ENCODE data around the gene SUSD4. TPM values are rescaled to one million over a fixed set of nuclear protein-coding genes. Genes with fewer than 3 reads are reported as not detected.

Gene SUSD4
- total RNA-seq, 1 donor from 2014 or later: 3.4 TPM

DNA sequence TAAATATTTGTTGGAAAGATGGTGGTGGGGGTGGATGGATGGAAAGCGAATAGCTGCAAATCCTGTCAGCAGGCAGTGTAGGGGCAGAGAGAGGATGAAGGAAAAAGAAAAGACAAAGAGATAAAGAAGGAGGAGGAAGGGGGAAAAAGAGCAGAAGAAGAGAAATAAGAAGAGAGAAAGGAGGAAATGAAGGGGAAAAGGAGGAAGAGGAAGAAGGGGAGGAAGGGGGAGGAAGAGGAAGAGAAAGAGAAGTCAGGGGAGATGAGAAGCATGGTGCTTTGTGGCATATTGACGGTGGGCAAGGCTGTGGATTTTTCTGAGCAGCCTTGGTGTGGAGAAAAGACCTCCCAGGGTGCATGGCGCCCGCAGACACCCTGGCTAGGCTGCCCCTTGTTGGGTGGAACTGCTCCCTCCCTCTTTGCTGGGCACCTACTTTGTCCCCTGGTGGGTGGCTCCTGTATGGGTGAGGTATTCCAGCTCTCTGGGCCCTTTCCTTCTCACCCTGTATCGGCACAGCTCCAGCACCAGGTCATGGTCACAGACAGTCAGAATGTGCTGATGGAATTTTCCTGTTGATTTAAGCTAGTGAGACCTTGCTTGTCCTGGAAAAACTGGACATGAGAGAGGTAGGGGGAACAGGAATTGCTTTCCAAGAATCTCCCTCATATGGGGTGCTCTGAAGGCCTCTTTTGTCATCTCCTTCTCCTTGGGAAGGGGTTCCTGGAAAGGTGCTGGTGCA lies 175.2 kb downstream of the SUSD4 start:
- no peak for DNase-seq (ENCODE audit: low spot score)

DNA sequence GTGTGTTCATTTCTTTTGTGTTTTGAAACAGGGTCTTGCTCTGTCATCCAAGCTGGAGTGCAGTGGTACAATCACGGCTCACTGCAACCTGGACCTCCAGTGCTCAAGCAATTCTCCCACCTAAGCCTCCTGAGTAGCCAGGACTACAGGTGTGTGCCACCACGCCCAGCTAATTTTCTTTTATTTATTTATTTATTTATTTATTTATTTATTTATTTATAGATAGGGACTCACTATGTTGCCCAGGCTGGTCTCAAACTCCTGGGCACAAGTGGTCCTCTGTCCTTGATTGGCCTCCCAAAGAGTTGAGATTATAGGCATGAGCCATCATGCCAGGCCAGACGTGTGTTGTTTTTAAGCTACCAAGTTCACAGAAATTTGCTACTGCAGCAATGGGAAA lies 177.2 kb downstream of the SUSD4 start:
- DNase-seq (ENCODE audit: low spot score): no peak

DNA sequence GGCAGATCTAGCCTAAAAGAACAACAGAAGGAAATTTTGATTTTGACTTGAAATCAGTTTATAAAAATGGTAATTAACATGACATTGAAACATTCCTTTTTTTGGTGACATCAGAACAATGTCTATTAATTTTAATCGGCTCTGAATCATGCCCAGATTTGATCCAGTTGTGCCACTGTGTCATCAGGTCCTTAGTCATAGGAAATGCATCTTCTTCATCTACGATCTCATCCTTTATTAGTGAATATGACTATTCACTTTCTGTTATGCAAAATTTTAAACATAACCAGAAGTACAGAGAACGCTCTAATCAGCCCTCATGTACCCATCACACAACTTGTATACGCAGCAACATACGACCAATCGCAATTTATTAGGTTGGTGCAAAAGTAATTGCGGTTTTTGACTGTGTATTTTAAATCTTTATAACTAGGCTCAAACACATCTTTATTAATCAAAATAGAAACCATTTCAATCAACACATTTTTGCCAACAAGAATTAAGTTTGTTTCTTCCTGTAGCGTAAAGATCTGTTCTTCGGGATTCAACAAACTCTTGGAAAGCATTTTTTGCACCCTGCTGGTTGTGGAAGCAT lies 180.6 kb downstream of the SUSD4 start:
- DNase-seq (ENCODE audit: low spot score): no peak

DNA sequence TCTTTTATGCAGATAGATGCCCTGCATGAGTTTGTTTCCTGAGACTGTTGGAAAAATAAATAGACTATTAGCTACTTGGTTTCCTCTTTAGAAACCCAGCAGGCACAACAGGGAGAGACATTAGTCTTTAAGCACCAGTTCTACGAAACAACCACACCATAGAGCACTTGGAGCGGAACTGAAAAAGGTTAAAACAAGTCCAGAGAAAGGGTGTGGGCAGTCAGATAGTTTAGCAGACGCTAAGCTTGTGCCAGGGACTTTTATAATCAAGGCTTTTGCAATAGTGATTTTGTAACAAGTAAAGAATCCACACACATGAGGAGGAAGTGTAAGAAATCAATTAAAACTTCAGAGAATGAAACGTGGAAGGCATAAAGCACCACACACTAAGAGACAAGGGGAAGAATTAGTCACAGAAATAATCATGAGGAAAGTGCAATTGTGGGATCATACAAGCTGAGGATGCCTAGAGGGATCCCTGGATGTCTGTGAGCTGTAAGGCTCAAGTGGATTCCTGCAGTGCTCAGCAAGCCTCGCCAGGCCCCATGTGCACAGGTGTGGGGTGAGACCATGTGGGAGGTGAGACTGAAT lies 183.2 kb downstream of the SUSD4 start:
- DNase-seq (ENCODE audit: low spot score): peak; percentile 36

DNA sequence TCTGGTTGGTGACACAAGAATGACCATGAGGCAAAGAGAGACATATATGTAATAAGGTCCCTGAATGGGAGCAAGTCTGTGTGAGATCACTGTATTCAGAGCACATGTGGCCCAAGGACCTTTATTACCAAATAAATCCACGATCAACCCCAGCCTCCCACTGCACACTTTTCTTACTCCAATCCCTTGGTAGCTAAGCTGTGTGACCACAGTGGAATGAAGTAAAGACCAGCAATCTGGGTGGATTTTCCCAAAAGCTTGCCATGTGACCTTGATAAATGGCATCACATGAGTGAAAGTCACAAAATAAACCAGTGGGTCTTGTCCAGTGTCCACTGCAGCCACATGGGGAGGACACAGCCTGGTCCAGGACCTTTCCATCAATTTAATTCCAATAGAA lies 184.2 kb downstream of the SUSD4 start:
- DNase-seq (ENCODE audit: low spot score): no peak

GRCh38 chr1:223179280-223179679 lies 184.7 kb downstream of the SUSD4 start:
- DNase-seq (ENCODE audit: low spot score): no peak

DNA sequence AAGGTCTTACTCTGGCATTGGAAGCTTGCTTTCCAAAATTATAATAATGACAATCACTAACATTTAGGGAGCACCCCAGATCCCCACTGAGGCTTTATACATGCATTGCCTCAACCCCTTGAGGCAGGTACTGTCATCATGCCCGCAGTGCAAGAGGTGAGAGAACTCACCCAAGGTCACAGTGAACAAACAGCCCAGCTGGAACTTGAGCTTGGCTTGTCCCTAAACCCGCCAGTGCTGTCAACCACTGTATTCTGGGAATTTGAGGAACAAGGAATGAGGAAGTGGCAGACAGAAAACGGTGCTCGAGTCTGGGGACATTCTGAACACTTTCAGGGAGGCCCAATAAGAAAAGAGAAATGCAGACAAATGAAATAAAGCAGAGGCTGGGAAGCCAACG lies 186.3 kb downstream of the SUSD4 start:
- peak; percentile 44 for DNase-seq (ENCODE audit: low spot score)

- DNase-seq (ENCODE audit: low spot score): peak; percentile 0
Measured at GRCh38 chr1:223176437-223176836, 187.5 kb downstream of the SUSD4 start.

DNA sequence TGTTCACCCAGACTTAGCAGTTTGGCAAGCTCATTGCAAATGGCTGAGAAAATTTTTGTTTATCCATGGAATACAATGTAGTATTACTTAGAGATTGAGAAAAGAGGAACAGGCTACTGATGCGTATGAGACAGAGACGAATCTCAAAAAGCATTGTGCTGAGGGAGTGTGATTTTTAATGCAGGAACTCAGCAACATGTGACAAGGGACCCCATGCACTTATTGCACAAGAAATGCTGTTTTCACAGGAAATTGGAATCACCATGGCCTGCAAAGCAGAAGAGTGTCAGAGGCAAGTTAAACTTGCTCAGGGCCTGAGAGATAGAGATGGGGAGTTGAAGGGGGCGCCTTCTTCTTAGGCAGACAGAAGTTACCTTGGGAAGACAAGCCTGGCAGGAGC lies 188.3 kb downstream of the SUSD4 start:
- DNase-seq (ENCODE audit: low spot score): peak; percentile 43

DNA sequence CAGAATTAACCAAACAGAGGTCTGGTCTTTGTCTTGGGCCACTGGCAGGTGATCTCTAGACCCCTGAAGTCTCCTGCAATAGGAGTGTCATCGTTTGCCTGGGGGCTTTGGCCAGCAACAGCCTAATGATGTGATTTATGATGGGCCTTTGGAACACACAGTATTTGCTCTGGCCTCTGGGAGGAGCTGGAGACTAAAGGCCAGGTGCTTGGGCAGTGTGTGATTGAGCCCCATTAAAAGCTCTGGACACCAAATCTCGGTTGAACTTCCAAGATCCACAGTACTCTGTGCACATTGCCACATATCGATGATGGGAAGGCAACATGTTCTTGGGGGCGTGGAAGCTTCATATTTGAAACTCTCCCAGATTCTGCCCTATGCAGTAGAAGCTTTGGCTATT lies 188.9 kb downstream of the SUSD4 start:
- no peak for DNase-seq (ENCODE audit: low spot score)

Other genes with a start within 250 kb of the SUSD4 start
- gene TLR5, start 220.9 kb downstream of the SUSD4 start, total RNA-seq: 15.5 TPM
- not detected for gene CCDC185, start 29.2 kb upstream of the SUSD4 start, total RNA-seq

Measured in mucosa of gallbladder (tissue), 1 donor.